ENCODE data around the gene EFTUD2. TPM values are rescaled to one million over a fixed set of nuclear protein-coding genes. Genes with fewer than 3 reads are reported as not detected.
"Not testable (repeated sequence)": the region's sequence is repeated elsewhere in the genome, so short reads cannot be mapped to it uniquely, and the experiment has no call there.

EFTUD2 gene
- total RNA-seq, 1 donor: 72.7 TPM

- Histone ChIP-seq H3K27me3 (ENCODE audit: insufficient read depth, low read length) (no peaks in the 10 kb centered on the region), H3K79me2 (ENCODE audit: insufficient read depth, low read length) (peaks cover 63% of the 10 kb centered on the region), H2AFZ (ENCODE audit: low read length) (no peak overlapping the region), H3K9me3 (ENCODE audit: low read depth, low read length) (no peaks in the 10 kb centered on the region), H3K36me3 (ENCODE audit: insufficient read depth, low read length) (no peaks in the 10 kb centered on the region), H3K4me1 (ENCODE audit: insufficient read depth, low read length) (peaks cover 21% of the 10 kb centered on the region), H3K4me3 (ENCODE audit: insufficient read depth, low read length) (peak overlapping the region; percentile 85), H3K27ac (ENCODE audit: low read depth, low read length) (peak overlapping the region; percentile 49), H4K20me1 (ENCODE audit: insufficient read depth, low read length) (peaks cover 2% of the 10 kb centered on the region), H3K4me2 (ENCODE audit: insufficient read depth, low read length) (peak overlapping the region; percentile 88)
- no peak for TF ChIP-seq CTCF (IDR thresholded peaks at IDR 0.05; ENCODE audit: extremely low read depth, low read depth, low read length)
- no peak for DNase-seq (ENCODE audit: insufficient read length, low spot score, missing footprints)
These were observed 71.4 kb downstream of the EFTUD2 start for GRCh38 chr17:44827863-44828262.

- H3K27ac ChIP-seq (ENCODE audit: low read depth, low read length): peak overlapping the region; percentile 46
- H3K27me3 ChIP-seq (ENCODE audit: insufficient read depth, low read length): no peaks in the 10 kb centered on the region
- H3K4me1 ChIP-seq (ENCODE audit: insufficient read depth, low read length): peaks cover 30% of the 10 kb centered on the region
- no peaks in the 10 kb centered on the region for H3K9me3 ChIP-seq (ENCODE audit: low read depth, low read length)
- no peak overlapping the region for H2AFZ ChIP-seq (ENCODE audit: low read length)
- DNase-seq (ENCODE audit: insufficient read length, low spot score, missing footprints): peak; percentile 77
- H3K4me2 ChIP-seq (ENCODE audit: insufficient read depth, low read length): no peak overlapping the region
- TF ChIP-seq CTCF (IDR thresholded peaks at IDR 0.05; ENCODE audit: extremely low read depth, low read depth, low read length): no peak
- peaks cover 2% of the 10 kb centered on the region for H4K20me1 ChIP-seq (ENCODE audit: insufficient read depth, low read length)
- H3K79me2 ChIP-seq (ENCODE audit: insufficient read depth, low read length): peaks cover 70% of the 10 kb centered on the region
- no peak overlapping the region for H3K4me3 ChIP-seq (ENCODE audit: insufficient read depth, low read length)
- H3K36me3 ChIP-seq (ENCODE audit: insufficient read depth, low read length): no peaks in the 10 kb centered on the region
These were observed 73.0 kb downstream of the EFTUD2 start for GRCh38 chr17:44826123-44826790.

- H3K27ac ChIP-seq (ENCODE audit: low read depth, low read length); H4K20me1 ChIP-seq (ENCODE audit: insufficient read depth, low read length); H3K4me2 ChIP-seq (ENCODE audit: insufficient read depth, low read length); H3K36me3 ChIP-seq (ENCODE audit: insufficient read depth, low read length); H3K27me3 ChIP-seq (ENCODE audit: insufficient read depth, low read length); H3K4me3 ChIP-seq (ENCODE audit: insufficient read depth, low read length); DNase-seq (ENCODE audit: insufficient read length, low spot score, missing footprints); H2AFZ ChIP-seq (ENCODE audit: low read length); H3K9me3 ChIP-seq (ENCODE audit: low read depth, low read length): not testable (repeated sequence)
- peaks cover 39% of the 10 kb centered on the region for H3K4me1 ChIP-seq (ENCODE audit: insufficient read depth, low read length)
- peaks cover 70% of the 10 kb centered on the region for H3K79me2 ChIP-seq (ENCODE audit: insufficient read depth, low read length)
These were observed 74.0 kb downstream of the EFTUD2 start for GRCh38 chr17:44825236-44825635.

GRCh38 chr17:44820631-44821212, 78.5 kb downstream of the EFTUD2 start:
- Histone ChIP-seq H3K79me2 (ENCODE audit: insufficient read depth, low read length) (peaks cover 72% of the 10 kb centered on the region), H4K20me1 (ENCODE audit: insufficient read depth, low read length) (no peaks in the 10 kb centered on the region), H3K4me3 (ENCODE audit: insufficient read depth, low read length) (peak overlapping the region; percentile 52), H2AFZ (ENCODE audit: low read length) (peak overlapping the region; percentile 48), H3K27me3 (ENCODE audit: insufficient read depth, low read length) (no peaks in the 10 kb centered on the region), H3K4me1 (ENCODE audit: insufficient read depth, low read length) (peaks cover 31% of the 10 kb centered on the region), H3K36me3 (ENCODE audit: insufficient read depth, low read length) (no peaks in the 10 kb centered on the region), H3K27ac (ENCODE audit: low read depth, low read length) (peak overlapping the region; percentile 85), H3K4me2 (ENCODE audit: insufficient read depth, low read length) (peak overlapping the region; percentile 82), H3K9me3 (ENCODE audit: low read depth, low read length) (no peaks in the 10 kb centered on the region)
- DNase-seq (ENCODE audit: insufficient read length, low spot score, missing footprints): peak; percentile 92
- no peak for TF ChIP-seq CTCF (IDR thresholded peaks at IDR 0.05; ENCODE audit: extremely low read depth, low read depth, low read length)

GRCh38 chr17:44818508-44818907, 80.7 kb downstream of the EFTUD2 start:
- peaks cover 42% of the 10 kb centered on the region for H3K4me1 ChIP-seq (ENCODE audit: insufficient read depth, low read length)
- H3K9me3 ChIP-seq (ENCODE audit: low read depth, low read length); H4K20me1 ChIP-seq (ENCODE audit: insufficient read depth, low read length); H3K4me2 ChIP-seq (ENCODE audit: insufficient read depth, low read length); H2AFZ ChIP-seq (ENCODE audit: low read length); DNase-seq (ENCODE audit: insufficient read length, low spot score, missing footprints); H3K4me3 ChIP-seq (ENCODE audit: insufficient read depth, low read length); H3K27me3 ChIP-seq (ENCODE audit: insufficient read depth, low read length); H3K36me3 ChIP-seq (ENCODE audit: insufficient read depth, low read length); H3K27ac ChIP-seq (ENCODE audit: low read depth, low read length): not testable (repeated sequence)
- H3K79me2 ChIP-seq (ENCODE audit: insufficient read depth, low read length): peaks cover 63% of the 10 kb centered on the region
